Kidney (tissue), 14 donors: ENCODE results near the gene MAMLD1. TPM values are rescaled to one million over a fixed set of nuclear protein-coding genes. Genes with fewer than 3 reads are reported as not detected.

Source experiments
- DNase-seq, 5 donors: peaks; one replicate each; pipeline ENCODE4 v3.0.0-alpha.2; 2013 to 2020
- FAIRE-seq: peaks from 2 replicates; lab custom pipeline; 2012; peaks lifted over from hg19 to GRCh38; lab: Jason Lieb, UNC
- H3K27ac ChIP-seq, 2 donors: one replicate each; pipeline ENCODE4 v1.7.0; 2013; ENCODE audit warnings: low read depth in 2 of 2, low read length in 2 of 2, inconsistent platforms in 1 of 2
- H3K27me3 ChIP-seq: one replicate; pipeline ENCODE4 v1.7.1; 2013; ENCODE audit warnings: low read length, inconsistent platforms; ENCODE audit not compliant: control insufficient read depth, insufficient read depth
- H3K36me3 ChIP-seq, 3 donors: one replicate each; pipeline versions ENCODE4 v1.7.0 to v1.7.1; 2013; ENCODE audit warnings: low read length in 3 of 3, control low read depth in 1 of 3, inconsistent platforms in 1 of 3; ENCODE audit not compliant: insufficient read depth in 3 of 3, control insufficient read depth in 2 of 3
- H3K4me1 ChIP-seq, 3 donors: one replicate each; pipeline versions ENCODE4 v1.7.0 to v1.7.1; 2013; ENCODE audit warnings: low read length in 3 of 3, inconsistent platforms in 1 of 3, low read depth in 1 of 3; ENCODE audit not compliant: control insufficient read depth in 2 of 3, insufficient read depth in 2 of 3
- H3K4me3 ChIP-seq, 3 donors: one replicate each; pipeline versions ENCODE4 v1.7.0 to v1.8.1; 2013; ENCODE audit warnings: low read length in 3 of 3, control low read depth in 1 of 3, inconsistent platforms in 1 of 3
- H3K9ac ChIP-seq, 3 donors: one replicate each; pipeline versions ENCODE4 v1.7.0 to v1.7.1; 2013; ENCODE audit warnings: low read length in 3 of 3, control low read depth in 1 of 3, inconsistent platforms in 1 of 3
- H3K9me3 ChIP-seq, 3 donors: one replicate each; pipeline versions ENCODE4 v1.7.0 to v1.7.1; 2013; ENCODE audit warnings: low read length in 3 of 3, control low read depth in 1 of 3, inconsistent platforms in 1 of 3; ENCODE audit not compliant: control insufficient read depth in 2 of 3, insufficient read depth in 1 of 3
- intact Hi-C: fragments of 100-400 bp; cut with DNase I; formaldehyde crosslinking; loops from one replicate; pipeline ENCODE4 v1.11.1; 2022
- polyA plus RNA-seq: library from polyadenylated mRNA; stranded (reverse); fragments of 350-450 nt; fragmentation: Illumina TruSeq; extraction: RNeasy Lipid Tissue Mini Kit (QIAGEN cat#74804); gene quantifications from one replicate; pipeline ENCODE4 v1.2.3, GENCODE V29; 2014; ENCODE audit warnings: low read depth, low replicate concordance; ENCODE audit not compliant: insufficient read depth
- total RNA-seq: library from RNA; stranded (reverse); fragmentation: NEBNext Ultra II Directional; extraction: Animal tissue kit (Norgen Biotek cat#: 25700); gene quantifications from one replicate; pipeline ENCODE4 v1.2.1, GENCODE V29; 2021
- TF ChIP-seq, protein P1 (sequence below): IDR thresholded peaks from 3 replicates; pipeline ENCODE4 v1.5.1; 2012; ENCODE audit warnings: mild to moderate bottlenecking, moderate library complexity, borderline replicate concordance; ENCODE audit not compliant: insufficient read depth; ENCODE audit errors: extremely low read depth
- donor health status: control.
- donor health status: control.
- donor health status: control.
- donor health status: control.
- donor health status: control.
- donor health status: DM: yes; HTN: yes; CAD: no.
- donor health status: Normal renal cell carcinoma (clear cell type).

Gene MAMLD1
- total and polyA plus RNA-seq, 2 donors from 2014 or later = 1.4 to 6.5 TPM

DNA sequence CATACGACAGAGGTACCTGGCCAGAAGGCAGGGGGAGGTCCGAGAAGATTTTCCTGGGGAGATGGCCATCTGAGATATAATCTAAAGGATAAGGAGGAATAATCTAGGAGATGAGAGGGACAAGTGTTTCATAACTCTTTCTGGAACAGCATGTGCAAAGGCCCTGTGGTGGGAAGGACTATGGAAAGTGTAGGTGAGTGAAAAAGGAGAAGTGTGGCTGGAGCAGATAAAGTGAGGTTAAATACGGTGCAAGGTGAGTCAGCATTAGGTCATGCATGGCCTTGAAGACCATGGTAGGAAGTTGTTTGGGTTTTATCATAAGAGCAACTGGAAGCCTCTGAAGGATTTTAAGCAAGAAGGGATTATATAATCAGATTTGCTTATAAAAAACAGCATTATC is 170.7 kb downstream of the MAMLD1 start:
- TF ChIP-seq, protein P1, sequence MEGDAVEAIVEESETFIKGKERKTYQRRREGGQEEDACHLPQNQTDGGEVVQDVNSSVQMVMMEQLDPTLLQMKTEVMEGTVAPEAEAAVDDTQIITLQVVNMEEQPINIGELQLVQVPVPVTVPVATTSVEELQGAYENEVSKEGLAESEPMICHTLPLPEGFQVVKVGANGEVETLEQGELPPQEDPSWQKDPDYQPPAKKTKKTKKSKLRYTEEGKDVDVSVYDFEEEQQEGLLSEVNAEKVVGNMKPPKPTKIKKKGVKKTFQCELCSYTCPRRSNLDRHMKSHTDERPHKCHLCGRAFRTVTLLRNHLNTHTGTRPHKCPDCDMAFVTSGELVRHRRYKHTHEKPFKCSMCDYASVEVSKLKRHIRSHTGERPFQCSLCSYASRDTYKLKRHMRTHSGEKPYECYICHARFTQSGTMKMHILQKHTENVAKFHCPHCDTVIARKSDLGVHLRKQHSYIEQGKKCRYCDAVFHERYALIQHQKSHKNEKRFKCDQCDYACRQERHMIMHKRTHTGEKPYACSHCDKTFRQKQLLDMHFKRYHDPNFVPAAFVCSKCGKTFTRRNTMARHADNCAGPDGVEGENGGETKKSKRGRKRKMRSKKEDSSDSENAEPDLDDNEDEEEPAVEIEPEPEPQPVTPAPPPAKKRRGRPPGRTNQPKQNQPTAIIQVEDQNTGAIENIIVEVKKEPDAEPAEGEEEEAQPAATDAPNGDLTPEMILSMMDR = no peak
- DNase-seq (no peak), FAIRE-seq (no peak)
- H3K9ac ChIP-seq = no peak overlapping the region
- H3K36me3 ChIP-seq = no peaks in the 10 kb centered on the region
- H3K27me3 ChIP-seq = no peaks in the 10 kb centered on the region
- H3K27ac ChIP-seq = no peak overlapping the region
- H3K4me1 ChIP-seq = no peaks in the 10 kb centered on the region
- intact Hi-C loops = no loop called here
- H3K9me3 ChIP-seq = no peaks in the 10 kb centered on the region
- H3K4me3 ChIP-seq = no peak overlapping the region

DNA sequence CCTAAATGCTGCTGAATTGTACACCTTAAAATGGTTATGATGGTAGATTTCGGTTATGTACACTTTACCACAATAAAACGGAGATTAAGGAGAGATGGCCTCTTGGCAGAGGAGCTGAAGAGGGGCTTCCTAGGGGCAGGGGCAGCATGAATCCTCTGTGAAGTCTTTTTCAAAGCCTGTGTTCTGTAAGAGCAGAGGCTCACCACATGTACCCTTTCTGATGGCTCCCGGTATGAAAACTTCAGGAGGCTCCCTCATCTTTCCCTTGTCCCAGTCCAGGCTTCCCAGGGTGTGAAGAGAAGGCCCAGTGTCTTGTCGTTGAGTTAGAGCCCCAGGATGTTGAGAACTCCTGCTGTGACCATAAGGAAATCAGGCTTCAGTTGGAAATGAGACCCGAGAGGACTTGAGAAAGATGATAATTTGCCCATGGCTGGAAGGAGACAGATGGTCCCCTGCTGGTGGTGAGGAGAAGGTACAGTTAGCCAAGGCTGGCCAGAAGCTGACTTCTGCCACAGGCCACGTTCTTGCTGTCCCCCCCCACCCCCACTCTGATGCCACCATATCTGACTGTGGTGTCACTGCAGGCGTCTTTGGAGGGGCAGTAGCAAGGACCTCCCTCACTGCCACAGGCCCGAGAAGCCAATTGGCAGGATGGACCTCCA is 173.5 kb downstream of the MAMLD1 start:
- no peak for DNase-seq
- FAIRE-seq = no peak
- TF ChIP-seq, protein P1 = no peak

DNA sequence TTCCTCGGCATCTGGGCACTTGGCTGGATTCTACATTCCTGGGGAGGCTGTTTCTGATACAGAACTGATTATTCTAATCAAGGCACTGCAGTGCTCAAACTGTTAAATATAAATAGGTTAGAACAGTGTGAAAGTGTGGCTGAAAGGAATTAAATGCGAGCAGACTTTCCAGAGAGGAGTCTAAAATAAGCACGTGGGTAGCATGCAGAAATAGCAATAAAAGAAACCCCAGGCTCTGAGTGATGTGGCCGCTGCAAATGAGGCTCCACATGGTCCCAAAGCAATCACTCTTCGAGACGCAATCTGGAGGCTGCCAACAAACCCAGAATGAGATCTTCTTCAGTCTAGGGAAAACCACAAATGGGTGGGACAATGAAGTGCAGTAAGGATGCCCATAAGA is 174.7 kb downstream of the MAMLD1 start:
- intact Hi-C loops = no loop called here
- FAIRE-seq = no peak
- TF ChIP-seq, protein P1 = no peak
- Histone ChIP-seq H3K4me1 (no peaks in the 10 kb centered on the region), H3K9ac (no peak overlapping the region), H3K36me3 (no peaks in the 10 kb centered on the region), H3K27ac (no peak overlapping the region), H3K27me3 (no peaks in the 10 kb centered on the region), H3K4me3 (no peak overlapping the region), H3K9me3 (no peaks in the 10 kb centered on the region)
- DNase-seq = no peak

More for the DNA sequence above, 173.5 kb downstream of the MAMLD1 start:
- H3K36me3 ChIP-seq = no peaks in the 10 kb centered on the region
- no peaks in the 10 kb centered on the region for H3K4me1 ChIP-seq
- no peaks in the 10 kb centered on the region for H3K9me3 ChIP-seq
- no peak overlapping the region for H3K27ac ChIP-seq
- no peaks in the 10 kb centered on the region for H3K27me3 ChIP-seq
- no peak overlapping the region for H3K4me3 ChIP-seq
- H3K9ac ChIP-seq = no peak overlapping the region
- intact Hi-C loops = no loop called here

DNA sequence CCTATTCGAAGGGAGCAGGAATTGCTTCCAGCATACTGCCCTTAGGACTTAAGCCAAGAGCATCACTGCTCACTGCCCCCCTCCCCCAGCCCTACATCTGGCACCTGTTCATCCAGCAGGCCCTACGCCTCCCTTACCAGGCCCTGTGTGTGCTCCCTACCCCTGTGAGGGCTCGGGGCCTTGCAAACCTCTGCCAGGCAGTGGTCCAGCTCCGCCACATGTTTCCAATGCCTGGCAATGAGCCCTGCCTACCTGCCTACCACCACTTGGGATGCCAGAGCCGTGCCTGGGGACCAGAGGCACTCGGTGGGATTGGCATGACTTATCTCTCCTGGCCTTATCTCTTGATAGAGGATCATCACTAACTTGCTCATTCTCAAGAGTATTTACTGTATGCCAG is 177.8 kb downstream of the MAMLD1 start:
- no peak for DNase-seq
- intact Hi-C loops = no loop called here
- Histone ChIP-seq H3K4me3 (no peak overlapping the region), H3K9ac (no peak overlapping the region), H3K36me3 (no peaks in the 10 kb centered on the region), H3K9me3 (no peaks in the 10 kb centered on the region), H3K27ac (no peak overlapping the region), H3K4me1 (peaks cover 0 to under 1% (median 0%) of the 10 kb centered on the region in 3 donors), H3K27me3 (no peaks in the 10 kb centered on the region)
- TF ChIP-seq, protein P1 = no peak
- no peak for FAIRE-seq
